Smooth muscle cell (in vitro differentiated cells): Measurements from ENCODE around the gene MEGF9. TPM values are rescaled to one million over a fixed set of nuclear protein-coding genes. Genes with fewer than 3 reads are reported as not detected.

Source experiments
- DNase-seq: peaks from one replicate; lab custom pipeline; 2025; ENCODE audit not compliant: unreplicated experiment; lab: John Stamatoyannopoulos, UW
- H2AFZ ChIP-seq: fragments of 200-600 bp; sonication (generic); 2 replicates; pipeline ENCODE4 v1.6.0; 2016; ENCODE audit warnings: antibody characterized with exemption, low read depth, mild to moderate bottlenecking
- H3F3A ChIP-seq: fragments of 200-600 bp; sonication (generic); 2 replicates; pipeline ENCODE4 v1.6.0; 2017; ENCODE audit warnings: antibody characterized with exemption, low read depth
- H3K27ac ChIP-seq: fragments of 200-600 bp; sonication (generic); 2 replicates; pipeline ENCODE4 v1.5.1; 2016; ENCODE audit warnings: low read depth, mild to moderate bottlenecking
- H3K27me3 ChIP-seq: fragments of 200-600 bp; sonication (generic); 2 replicates; pipeline ENCODE4 v1.6.1; 2016; ENCODE audit warnings: low read depth, mild to moderate bottlenecking
- H3K36me3 ChIP-seq: fragments of 200-600 bp; sonication (generic); 2 replicates; pipeline ENCODE4 v1.5.1; 2016; ENCODE audit warnings: low read depth
- H3K4me1 ChIP-seq: fragments of 200-600 bp; sonication (generic); 2 replicates; pipeline ENCODE4 v1.5.1; 2016; ENCODE audit warnings: low read depth
- H3K4me2 ChIP-seq: fragments of 200-600 bp; sonication (generic); 2 replicates; pipeline ENCODE4 v1.6.0; 2016; ENCODE audit warnings: mild to moderate bottlenecking
- H3K4me3 ChIP-seq: fragments of 200-600 bp; sonication (generic); 2 replicates; pipeline ENCODE4 v1.5.1; 2016; ENCODE audit warnings: mild to moderate bottlenecking
- H3K79me2 ChIP-seq: fragments of 200-600 bp; sonication (generic); 2 replicates; pipeline ENCODE4 v1.6.0; 2016; ENCODE audit warnings: low read depth, mild to moderate bottlenecking
- H3K9ac ChIP-seq: fragments of 200-600 bp; sonication (generic); 2 replicates; pipeline ENCODE4 v1.6.0; 2016; ENCODE audit warnings: low read depth
- H3K9me3 ChIP-seq: fragments of 200-600 bp; sonication (generic); replicated peaks from 2 replicates; pipeline ENCODE4 v1.5.1; 2016; ENCODE audit warnings: low read depth
- H4K20me1 ChIP-seq: fragments of 200-600 bp; sonication (generic); 2 replicates; pipeline ENCODE4 v1.6.0; 2016; ENCODE audit warnings: low read depth
- CTCF ChIP-seq: fragments of 200-600 bp; sonication (generic); IDR thresholded peaks from 2 replicates; pipeline ENCODE4 v1.5.1; 2017; ENCODE audit warnings: borderline replicate concordance, mild to moderate bottlenecking, antibody characterized with exemption; ENCODE audit not compliant: insufficient read depth, poor library complexity, severe bottlenecking
- WGBS: methylation state at CpG from one replicate; pipeline ENCODE4 v1.1.7; 2016; ENCODE audit warnings: low lambda C conversion rate; 5-methylcytosine and 5-hydroxymethylcytosine counted together
- polyA plus RNA-seq: library from polyadenylated mRNA; unstranded; fragments of >200 nt; fragmentation: Nextera tagmentation; extraction: Ambion mirVana; gene quantifications from 2 replicates; pipeline ENCODE4 v1.2.1, GENCODE V29; 2016
- total RNA-seq: library from RNA; depleted of rRNA; stranded (reverse); fragments of >200 nt; gene quantifications from 2 replicates; pipeline ENCODE4 v1.2.3, GENCODE V29; 2014

Gene MEGF9
- total and polyA plus RNA-seq, 2 experiments from 2014 or later = 1.8 to 6.0 TPM

- Histone ChIP-seq H3K4me1 (peaks cover 29% of the 10 kb centered on the region), H3K9me3 (no peaks in the 10 kb centered on the region), H3K79me2 (no peaks in the 10 kb centered on the region), H3K9ac (no peak overlapping the region), H3K4me2 (no peak overlapping the region), H3K36me3 (no peaks in the 10 kb centered on the region), H3F3A (no peaks in the 10 kb centered on the region), H3K27me3 (peaks cover 89% of the 10 kb centered on the region), H2AFZ (no peak overlapping the region), H3K4me3 (no peak overlapping the region), H4K20me1 (peaks cover 79% of the 10 kb centered on the region), H3K27ac (no peak overlapping the region)
- TF ChIP-seq CTCF = no peak
- DNase-seq = no peak
- 58% methylated on average over 3 of the region's 3 CpGs for WGBS
These were observed 24.4 kb downstream of the MEGF9 start for GRCh38 chr9:120689860-120690259.

- Histone ChIP-seq H3K9me3 (no peaks in the 10 kb centered on the region), H3K27ac (no peak overlapping the region), H3K4me3 (no peak overlapping the region), H3K4me1 (peaks cover 32% of the 10 kb centered on the region), H3K27me3 (peaks cover 78% of the 10 kb centered on the region), H2AFZ (no peak overlapping the region), H3K79me2 (no peaks in the 10 kb centered on the region), H3F3A (no peaks in the 10 kb centered on the region), H3K4me2 (no peak overlapping the region), H3K36me3 (no peaks in the 10 kb centered on the region), H3K9ac (no peak overlapping the region), H4K20me1 (peaks cover 81% of the 10 kb centered on the region)
- no peak for DNase-seq
- WGBS = 57% methylated on average over 3 of the region's 3 CpGs
- no peak for TF ChIP-seq CTCF
These were observed 25.5 kb downstream of the MEGF9 start for GRCh38 chr9:120688758-120689157.

GRCh38 chr9:120683150-120683549 is 31.1 kb downstream of the MEGF9 start:
- Histone ChIP-seq H3K36me3 (no peaks in the 10 kb centered on the region), H3K4me3 (no peak overlapping the region), H3F3A (no peaks in the 10 kb centered on the region), H3K9ac (no peak overlapping the region), H2AFZ (no peak overlapping the region), H3K27ac (no peak overlapping the region), H4K20me1 (peaks cover 61% of the 10 kb centered on the region), H3K4me1 (peaks cover 7% of the 10 kb centered on the region), H3K9me3 (no peaks in the 10 kb centered on the region), H3K4me2 (no peak overlapping the region), H3K27me3 (peaks cover 69% of the 10 kb centered on the region), H3K79me2 (no peaks in the 10 kb centered on the region)
- 83% methylated on average over 3 of the region's 3 CpGs for WGBS
- no peak for DNase-seq
- no peak for TF ChIP-seq CTCF

GRCh38 chr9:120681121-120681520 is 33.1 kb downstream of the MEGF9 start:
- Histone ChIP-seq H3K27ac (no peak overlapping the region), H3K4me1 (peaks cover 7% of the 10 kb centered on the region), H3K36me3 (no peaks in the 10 kb centered on the region), H3K9me3 (no peaks in the 10 kb centered on the region), H3K9ac (no peak overlapping the region), H3K79me2 (no peaks in the 10 kb centered on the region), H4K20me1 (peaks cover 70% of the 10 kb centered on the region), H3F3A (no peaks in the 10 kb centered on the region), H3K4me2 (no peak overlapping the region), H2AFZ (no peak overlapping the region), H3K27me3 (peaks cover 67% of the 10 kb centered on the region), H3K4me3 (no peak overlapping the region)
- 98% methylated on average over 6 of the region's 6 CpGs for WGBS
- TF ChIP-seq CTCF = no peak
- no peak for DNase-seq
